Cardiac fibroblast (primary cell): Measurements from ENCODE around the gene PTBP1.

Experiments
- DNase-seq, 2 donors: peaks; one replicate each; pipeline versions ENCODE4 v3.0.0 to v3.0.0-alpha.2; 2010; ENCODE audit warnings: low read depth in 2 of 2
- H3K4me3 ChIP-seq, 2 donors: replicated peaks in 1 of 2; 1 replicate in 1 of 2; 2 replicates in 1 of 2; pipeline ENCODE4 v1.5.1; 2011; ENCODE audit warnings: low read depth in 2 of 2, low read length in 2 of 2, mild to moderate bottlenecking in 2 of 2, moderate library complexity in 1 of 2
- TF ChIP-seq, protein P1 (sequence below): IDR thresholded peaks from one replicate; pipeline ENCODE4 v1.5.1; 2011; ENCODE audit warnings: low read depth, mild to moderate bottlenecking, low read length, inconsistent platforms

The PTBP1 gene

DNA sequence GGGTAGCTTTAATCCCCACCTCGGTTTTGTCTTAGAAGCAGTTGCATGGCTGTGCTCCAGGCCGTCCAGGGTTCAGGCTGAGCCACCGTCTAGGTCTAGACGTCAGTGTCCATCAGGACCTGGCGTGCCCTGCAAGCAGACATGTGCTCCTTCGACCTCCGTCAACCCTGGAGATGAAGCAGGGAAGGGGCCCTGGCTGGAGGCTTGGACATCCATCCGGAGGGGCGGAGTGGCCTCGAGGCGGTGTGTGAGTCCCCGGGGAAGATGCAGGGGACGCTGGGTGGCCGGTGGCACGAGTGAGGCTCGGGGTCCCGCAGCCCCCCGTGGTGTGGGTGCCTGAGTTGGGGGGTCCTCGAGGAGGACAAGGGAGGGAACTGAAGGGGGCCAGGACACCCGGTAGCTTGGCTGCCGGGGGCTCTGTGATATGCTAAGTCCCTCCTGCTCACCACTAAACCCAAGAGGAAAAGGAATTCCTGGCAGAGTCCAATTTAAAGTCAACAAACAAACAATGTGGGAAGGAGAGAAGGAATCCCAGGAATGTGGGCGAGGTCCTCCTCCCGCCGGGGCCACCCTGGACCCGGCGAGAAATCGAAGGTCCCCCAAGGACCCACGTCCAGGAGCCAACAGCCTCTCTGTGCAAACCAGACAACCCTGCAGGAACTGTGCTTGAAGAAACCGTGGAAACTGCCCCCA lies 14.9 kb upstream of the PTBP1 start:
- peak; percentile 75 to 89 for DNase-seq
- peak overlapping the region; percentile 24 to 28 for H3K4me3 ChIP-seq
- TF ChIP-seq, protein P1, sequence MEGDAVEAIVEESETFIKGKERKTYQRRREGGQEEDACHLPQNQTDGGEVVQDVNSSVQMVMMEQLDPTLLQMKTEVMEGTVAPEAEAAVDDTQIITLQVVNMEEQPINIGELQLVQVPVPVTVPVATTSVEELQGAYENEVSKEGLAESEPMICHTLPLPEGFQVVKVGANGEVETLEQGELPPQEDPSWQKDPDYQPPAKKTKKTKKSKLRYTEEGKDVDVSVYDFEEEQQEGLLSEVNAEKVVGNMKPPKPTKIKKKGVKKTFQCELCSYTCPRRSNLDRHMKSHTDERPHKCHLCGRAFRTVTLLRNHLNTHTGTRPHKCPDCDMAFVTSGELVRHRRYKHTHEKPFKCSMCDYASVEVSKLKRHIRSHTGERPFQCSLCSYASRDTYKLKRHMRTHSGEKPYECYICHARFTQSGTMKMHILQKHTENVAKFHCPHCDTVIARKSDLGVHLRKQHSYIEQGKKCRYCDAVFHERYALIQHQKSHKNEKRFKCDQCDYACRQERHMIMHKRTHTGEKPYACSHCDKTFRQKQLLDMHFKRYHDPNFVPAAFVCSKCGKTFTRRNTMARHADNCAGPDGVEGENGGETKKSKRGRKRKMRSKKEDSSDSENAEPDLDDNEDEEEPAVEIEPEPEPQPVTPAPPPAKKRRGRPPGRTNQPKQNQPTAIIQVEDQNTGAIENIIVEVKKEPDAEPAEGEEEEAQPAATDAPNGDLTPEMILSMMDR, result no peak

DNA sequence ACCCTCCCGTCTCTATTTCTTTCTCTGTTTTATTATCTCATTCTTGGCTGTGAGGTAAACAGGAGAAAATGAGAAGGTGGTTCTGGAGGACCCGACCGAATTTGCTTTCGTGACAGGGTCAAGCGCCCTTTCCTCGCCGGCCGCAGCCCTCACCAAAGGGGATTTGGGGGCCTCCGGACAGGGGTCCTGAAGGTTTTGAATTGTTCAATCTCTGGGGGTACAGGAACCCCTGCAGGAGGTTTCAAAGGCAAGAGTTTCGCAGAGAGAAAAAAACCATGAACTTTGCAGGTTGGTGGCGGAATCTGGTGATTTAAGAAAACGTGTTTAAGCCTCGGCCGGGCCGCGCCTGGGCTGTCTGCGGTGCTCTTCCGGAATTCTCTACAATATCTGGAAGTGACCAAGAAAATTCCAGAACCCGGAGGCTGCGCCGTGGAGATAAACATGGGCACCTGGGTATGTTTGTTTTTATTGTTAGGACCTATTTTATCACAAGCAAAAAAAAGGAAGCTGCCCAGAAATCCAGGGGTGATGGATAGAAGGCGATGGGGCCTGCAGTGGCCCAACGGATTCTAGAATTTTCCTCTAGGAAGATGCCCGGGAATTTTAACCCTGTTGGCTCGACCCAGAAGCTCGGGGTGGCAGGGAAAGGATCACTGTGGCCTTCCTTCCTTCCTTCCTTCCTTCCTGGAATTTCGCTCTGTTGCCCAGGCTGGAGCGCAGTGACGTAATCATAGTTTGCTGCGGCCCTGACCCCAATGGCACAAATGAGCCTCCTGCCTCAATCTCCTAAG lies 14.2 kb upstream of the PTBP1 start:
- TF ChIP-seq, protein P1, result no peak
- H3K4me3 ChIP-seq, result peak overlapping the region; percentile 4 to 28
- no peak for DNase-seq

- no peak for DNase-seq
- TF ChIP-seq, protein P1, result no peak
- H3K4me3 ChIP-seq, result no peak overlapping the region
These were observed 12.7 kb upstream of the PTBP1 start for GRCh38 chr19:784541-784940.

- H3K4me3 ChIP-seq, result no peak overlapping the region
- TF ChIP-seq, protein P1, result no peak
- no peak for DNase-seq
These were observed 9.7 kb upstream of the PTBP1 start for GRCh38 chr19:787536-787935.

- TF ChIP-seq, protein P1, result no peak
- H3K4me3 ChIP-seq, result no peak overlapping the region
- DNase-seq, result no peak
These were observed 8.6 kb upstream of the PTBP1 start for GRCh38 chr19:788686-788982.

DNA sequence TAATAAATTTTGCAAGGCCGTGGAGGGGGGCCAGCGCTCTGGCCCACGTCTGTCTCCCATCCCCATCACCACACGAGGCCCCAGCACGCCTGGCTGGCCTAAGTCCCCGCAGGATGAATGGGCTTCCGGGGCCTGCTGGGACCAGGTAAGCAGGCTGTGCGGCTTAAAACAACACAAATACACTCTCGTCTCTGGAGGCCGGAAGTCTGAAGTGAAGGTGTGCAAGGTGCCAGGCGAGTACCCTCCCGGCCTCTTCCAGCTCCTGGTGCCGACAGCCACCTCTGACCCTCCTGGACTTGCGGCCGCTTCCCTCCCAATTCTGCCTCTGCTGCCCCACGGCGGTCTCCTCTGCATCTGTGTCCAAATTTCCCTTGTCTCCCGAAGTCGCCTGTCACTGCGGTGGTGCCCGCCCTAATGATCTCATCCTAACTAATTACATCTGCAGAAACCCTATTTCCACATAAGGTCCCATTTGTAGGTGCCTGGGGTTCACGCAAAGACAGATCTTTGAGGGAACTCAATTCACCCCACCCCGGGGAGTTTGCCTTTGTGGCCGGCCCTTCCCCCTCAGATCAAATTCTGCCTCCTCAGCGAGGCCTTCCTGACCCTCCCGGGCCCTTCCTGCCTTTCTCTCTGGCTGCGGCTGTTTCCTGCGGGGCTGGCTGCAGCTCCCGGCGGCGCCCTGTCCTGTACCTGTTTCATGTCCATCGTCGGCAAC lies 8.1 kb upstream of the PTBP1 start:
- DNase-seq, result peak in 1 of 2 donors; percentile 37
- H3K4me3 ChIP-seq, result no peak overlapping the region
- TF ChIP-seq, protein P1, result no peak
